Measurements from ENCODE around the gene MEIS3. TPM values are rescaled to one million over a fixed set of nuclear protein-coding genes. Genes with fewer than 3 reads are reported as not detected.

Gene MEIS3
- 61.0 and 69.8 TPM in 2 replicates for polyA plus RNA-seq (2012; rRNA removed)
- polyA plus RNA-seq (2012; cell fraction: cytosol; rRNA removed): 34.6 and 50.3 TPM in 2 replicates
- 160 and 191 TPM in 2 replicates for polyA plus RNA-seq (2012; cell fraction: nucleus; rRNA removed)

- Histone ChIP-seq H3K4me3 (ENCODE audit: low read depth in 2 of 2, low read length in 1 of 2) (peak within 1 kb of the TSS; percentile 65 to 73), H3K36me3 (replicated peaks in 1 of 2; ENCODE audit: control insufficient read depth in 1 of 2, insufficient read depth in 2 of 2, low read length in 1 of 2) (peaks cover 2 to 5% of the 10 kb centered on the region in 2 experiments), H3K4me2 (peak within 1 kb of the TSS; percentile 99), H3K9me3 (no peaks in the 10 kb centered on the region), H3K79me2 (ENCODE audit: insufficient read depth) (peaks cover 21% of the 10 kb centered on the region), H3K9me2 (no peaks in the 10 kb centered on the region), H3K4me1 (ENCODE audit: control insufficient read depth in 1 of 2, insufficient read depth in 2 of 2, low read depth in 1 of 2, low read length in 1 of 2) (peaks cover 26 to 37% of the 10 kb centered on the region in 2 experiments; a peak in 3 of 4 replicates), H3K27me3 (ENCODE audit: insufficient read depth) (no peaks in the 10 kb centered on the region), H3F3A (replicated peaks; ENCODE audit: insufficient read depth) (peaks cover 5% of the 10 kb centered on the region), H3K27ac (ENCODE audit: low read depth in 2 of 2, low read length in 1 of 2) (peak within 1 kb of the TSS in 1 of 2 experiments; percentile 64; a peak in 2 of 4 replicates), H3K9ac (peak within 1 kb of the TSS; percentile 74), H2AFZ (ENCODE audit: low read depth) (0 out of 2 replicates have a peak within 1 kb of the TSS, but pooled peaks have one; percentile 16), H4K20me1 (ENCODE audit: insufficient read depth) (peaks cover 25% of the 10 kb centered on the region)
- POLR2A ChIA-PET: interaction anchor here (0.7 to 1.0 kb wide), 2 partner anchors 9 to 218 kb away, joined by 3 to 4 read pairs; no protein-coding TSS in a partner anchor
- TF ChIP-seq JUND (IDR thresholded peaks at IDR 0.05) (no peak), CHD2 (IDR thresholded peaks at IDR 0.05; ENCODE audit: low read length, partially characterized antibody) (no peak), EZH2phosphoT487 (IDR thresholded peaks at IDR 0.05; ENCODE audit: borderline replicate concordance, low read depth) (no peak), GATA2 (CRISPR knock-in tag; IDR thresholded peaks at IDR 0.05) (no peak), SIN3A (IDR thresholded peaks at IDR 0.05; ENCODE audit: borderline replicate concordance, low read depth, low read length) (no peak), TCF12 (IDR thresholded peaks at IDR 0.05) (no peak), GABPA (IDR thresholded peaks at IDR 0.05; ENCODE audit: low read depth) (no peak), FOXJ3 (CRISPR knock-in tag; IDR thresholded peaks at IDR 0.05) (no peak), FOSL2 (IDR thresholded peaks at IDR 0.05; ENCODE audit: borderline replicate concordance, low read depth) (no peak), MEF2A (IDR thresholded peaks at IDR 0.05; ENCODE audit: borderline replicate concordance, low read depth) (no peak), POLR2AphosphoS5 (IDR thresholded peaks at IDR 0.05; ENCODE audit: low read depth, low read length) (no peak), TEAD4 (IDR thresholded peaks at IDR 0.05; ENCODE audit: borderline replicate concordance, insufficient read depth) (no peak), ELF1 (IDR thresholded peaks at IDR 0.05) (no peak), NFIC (IDR thresholded peaks at IDR 0.05; ENCODE audit: borderline replicate concordance) (no peak), PBX3 (IDR thresholded peaks at IDR 0.05) (no peak), EP300 (IDR thresholded peaks at IDR 0.05; ENCODE audit: borderline replicate concordance in 1 of 2, low read depth in 1 of 2, low read length in 1 of 2) (no peak)
- TF ChIP-seq, protein P1, sequence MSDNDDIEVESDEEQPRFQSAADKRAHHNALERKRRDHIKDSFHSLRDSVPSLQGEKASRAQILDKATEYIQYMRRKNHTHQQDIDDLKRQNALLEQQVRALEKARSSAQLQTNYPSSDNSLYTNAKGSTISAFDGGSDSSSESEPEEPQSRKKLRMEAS (IDR thresholded peaks at IDR 0.05; ENCODE audit: low read depth): no peak
- TF ChIP-seq, protein P2, sequence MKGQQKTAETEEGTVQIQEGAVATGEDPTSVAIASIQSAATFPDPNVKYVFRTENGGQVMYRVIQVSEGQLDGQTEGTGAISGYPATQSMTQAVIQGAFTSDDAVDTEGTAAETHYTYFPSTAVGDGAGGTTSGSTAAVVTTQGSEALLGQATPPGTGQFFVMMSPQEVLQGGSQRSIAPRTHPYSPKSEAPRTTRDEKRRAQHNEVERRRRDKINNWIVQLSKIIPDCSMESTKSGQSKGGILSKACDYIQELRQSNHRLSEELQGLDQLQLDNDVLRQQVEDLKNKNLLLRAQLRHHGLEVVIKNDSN (IDR thresholded peaks at IDR 0.05; ENCODE audit: borderline replicate concordance, low read depth): no peak
- 17% methylated on average over 7 of the region's 70 CpGs for WGBS (ENCODE audit: low lambda C conversion rate)
- CTCF ChIA-PET: interaction anchor here (1.0 kb wide), 1 partner anchor 28 kb away, joined by 6 read pairs; no protein-coding TSS in a partner anchor
- DNase-seq: peak; percentile 81
Observed at GRCh38 chr19:47419030-47419783, at the start of gene MEIS3. Gene MEIS3 (minus strand): TSS chr19:47419527. CDS start chr19:47419081, 446 bp downstream.

All from SK-N-SH (cell line).